IPS DF 4.7 (cell line): ENCODE data around the gene CEP170.

ENCODE experiments used
- DNase-seq: peaks from one replicate; pipeline ENCODE4 v3.0.0-alpha.2; 2013; ENCODE audit warnings: low spot score; ENCODE audit errors: extremely low read depth

The CEP170 gene

DNA sequence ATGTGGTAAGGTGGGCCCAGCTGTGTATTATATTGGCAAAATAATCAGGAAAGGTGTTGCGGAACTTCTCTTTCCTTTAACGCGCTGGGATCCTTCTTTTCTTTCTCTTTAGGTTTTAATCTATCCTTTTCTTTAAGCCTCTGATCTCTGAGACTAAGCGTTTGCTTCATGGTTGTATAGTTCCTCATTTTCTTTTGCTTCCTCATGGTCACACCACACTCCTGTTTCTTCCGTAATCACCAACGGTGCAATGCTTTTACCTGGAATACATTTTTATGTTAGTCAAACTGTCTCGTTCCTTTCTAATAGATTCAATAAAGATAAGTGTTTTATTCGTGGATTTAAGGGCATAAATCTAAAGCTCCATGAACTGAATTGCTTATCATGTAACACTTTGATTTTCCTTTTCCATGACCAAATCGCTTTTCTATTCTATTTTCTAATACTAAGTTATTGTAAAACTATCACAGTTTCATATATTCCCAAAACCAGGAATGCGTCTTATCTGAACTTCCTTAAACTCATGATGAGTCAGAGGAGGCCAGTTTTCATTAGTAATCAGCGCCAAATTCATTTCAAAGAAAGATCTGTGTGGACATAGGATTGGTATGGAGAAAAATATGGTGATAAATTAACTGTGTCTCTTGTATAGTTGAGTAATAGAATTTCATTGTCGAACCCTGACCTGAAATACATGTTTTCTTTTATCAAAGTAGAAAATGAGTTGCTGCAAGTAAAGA is 13.0 kb upstream of the CEP170 start:
- DNase-seq: no peak

DNA sequence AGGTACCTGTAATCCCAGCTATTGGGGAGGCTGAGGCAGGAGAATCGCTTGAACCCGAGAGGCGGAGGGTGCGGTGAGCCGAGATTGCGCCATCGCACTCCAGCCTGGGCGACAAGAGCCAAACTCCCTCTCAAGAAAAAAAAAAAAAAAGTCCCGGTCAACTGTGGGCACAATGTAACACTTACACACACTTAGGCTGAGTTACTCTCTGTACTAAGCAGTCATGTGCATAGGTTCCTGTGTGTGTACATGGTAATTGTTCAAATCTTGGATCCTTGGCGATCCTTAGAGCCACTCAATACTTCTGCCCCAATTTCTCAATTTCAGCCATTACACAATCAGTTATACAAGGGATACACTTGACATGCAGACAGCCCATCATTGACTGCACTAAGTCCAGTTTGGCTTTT is 12.4 kb upstream of the CEP170 start:
- DNase-seq: no peak

DNA sequence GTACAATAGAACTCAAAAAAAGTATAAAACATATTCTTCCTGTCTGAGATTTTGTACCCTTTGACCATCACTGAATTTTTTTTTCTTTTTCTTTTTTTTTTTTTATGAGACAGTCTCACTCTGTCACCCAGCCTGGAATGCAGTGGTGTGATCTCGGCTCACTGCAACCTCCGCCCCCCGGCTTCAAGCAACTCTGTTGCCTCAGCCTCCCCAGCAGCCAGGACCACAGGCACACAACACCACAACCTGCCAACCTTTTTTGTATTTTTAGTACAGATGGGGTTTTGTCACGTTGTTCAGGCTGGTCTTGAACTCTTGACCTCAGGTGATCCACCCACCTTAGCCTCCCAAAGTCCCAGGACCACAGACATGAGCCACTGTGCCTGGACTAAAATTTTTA is 11.2 kb upstream of the CEP170 start:
- DNase-seq: no peak

DNA sequence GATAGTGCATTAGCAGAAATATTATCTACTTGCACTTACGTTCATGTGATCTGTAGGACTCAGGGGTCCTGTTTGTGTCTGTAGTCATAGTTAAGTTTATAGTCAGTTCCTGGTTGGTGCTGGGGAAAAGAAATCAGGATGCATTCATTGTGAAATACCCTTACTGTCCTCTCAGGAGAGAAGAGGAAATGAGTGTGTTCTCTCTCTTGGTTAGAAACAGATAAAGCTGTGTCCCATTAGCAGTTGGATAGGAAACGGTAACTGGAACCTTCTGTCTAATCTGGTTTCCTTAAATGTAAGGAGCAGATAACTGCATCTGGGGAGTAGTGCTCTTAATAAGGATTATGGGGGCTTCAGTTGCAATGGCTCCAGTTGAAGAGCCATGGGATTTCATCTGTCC is 9.6 kb upstream of the CEP170 start:
- no peak for DNase-seq

DNA sequence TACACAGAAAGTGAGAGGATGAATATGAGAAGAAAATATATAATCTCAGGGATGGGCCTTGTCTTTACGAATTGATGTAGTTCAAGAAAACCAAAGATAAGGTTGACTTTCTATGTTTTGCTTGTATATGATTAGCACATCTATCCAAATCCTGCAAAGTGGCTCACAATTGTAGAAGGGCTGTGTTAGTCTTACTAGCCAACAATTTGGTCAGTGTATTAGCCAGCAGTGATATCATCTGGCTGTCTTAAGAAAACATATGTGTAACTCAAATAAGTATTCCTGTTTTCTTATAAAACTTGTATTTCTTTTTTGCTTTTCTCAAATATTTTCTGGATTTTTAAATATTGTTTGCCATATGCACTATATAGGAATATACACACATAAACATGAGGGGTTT is 6.3 kb upstream of the CEP170 start:
- no peak for DNase-seq

DNA sequence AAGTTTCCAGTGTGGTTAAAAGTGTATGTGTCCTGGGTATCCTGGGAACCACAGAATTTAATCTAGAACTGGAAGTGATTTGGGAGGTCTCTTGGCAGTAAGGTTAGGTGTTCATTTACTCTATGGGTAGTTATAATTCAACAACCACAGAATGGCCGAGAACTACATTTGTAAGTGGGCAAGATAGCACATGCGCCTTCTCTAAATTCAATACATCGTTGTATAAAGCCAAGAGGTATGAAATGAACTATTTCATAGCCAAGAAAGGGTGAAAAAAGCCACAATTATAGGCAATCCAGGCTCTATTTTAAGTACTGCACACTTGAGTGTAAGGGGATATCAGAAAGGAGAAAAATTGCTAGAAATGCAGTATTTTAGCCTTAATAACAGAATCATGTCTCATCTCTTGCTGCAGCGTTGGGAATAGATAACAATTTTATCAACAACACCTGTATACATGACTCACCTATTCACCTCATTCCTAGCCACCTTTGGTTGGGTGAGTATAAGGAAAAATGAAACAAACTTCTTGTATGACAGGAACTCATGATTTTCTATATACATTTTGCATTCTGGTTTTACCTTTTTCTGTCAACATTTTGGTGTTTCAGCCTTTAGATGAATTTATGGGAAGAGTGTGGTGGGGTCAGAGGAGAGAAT is 5.3 kb upstream of the CEP170 start:
- no peak for DNase-seq

DNA sequence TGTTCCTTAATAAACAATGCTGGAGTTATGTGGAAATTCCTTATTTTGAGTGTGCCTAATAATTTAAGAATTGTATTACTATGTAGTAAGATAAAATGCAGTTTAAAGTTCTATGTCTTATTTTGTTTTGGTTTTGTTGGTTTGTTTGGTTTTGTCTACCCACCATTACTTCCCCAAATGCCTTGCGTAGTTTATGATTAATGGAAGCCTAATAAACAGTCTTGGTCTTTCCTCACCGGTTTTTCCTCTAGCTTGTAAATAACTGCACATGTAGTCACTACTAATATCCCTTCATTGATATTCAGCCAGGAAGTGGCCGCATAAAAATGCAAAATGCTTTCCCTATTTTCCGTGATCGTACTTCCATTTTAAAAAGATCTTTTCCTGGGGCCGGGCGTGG is 3.6 kb upstream of the CEP170 start:
- DNase-seq: no peak

DNA sequence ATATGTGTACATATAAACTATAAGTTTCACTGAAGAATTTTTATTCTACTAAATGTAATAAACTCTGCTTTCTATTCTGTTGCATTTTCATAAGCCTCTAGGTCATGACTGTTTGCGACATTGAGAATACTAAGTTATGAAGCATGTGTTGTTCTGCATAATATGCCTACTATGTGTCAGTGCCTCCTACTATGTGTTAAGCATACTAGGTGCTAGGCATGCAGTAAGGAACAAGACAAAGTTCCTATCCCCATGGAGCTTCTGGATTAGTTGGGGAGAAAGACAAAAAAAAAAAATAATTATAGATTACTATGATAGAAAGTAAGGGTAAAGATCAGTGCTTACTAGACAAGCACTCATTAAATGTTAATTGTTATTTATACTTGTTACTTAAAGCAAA is 2.1 kb upstream of the CEP170 start:
- DNase-seq: no peak

DNA sequence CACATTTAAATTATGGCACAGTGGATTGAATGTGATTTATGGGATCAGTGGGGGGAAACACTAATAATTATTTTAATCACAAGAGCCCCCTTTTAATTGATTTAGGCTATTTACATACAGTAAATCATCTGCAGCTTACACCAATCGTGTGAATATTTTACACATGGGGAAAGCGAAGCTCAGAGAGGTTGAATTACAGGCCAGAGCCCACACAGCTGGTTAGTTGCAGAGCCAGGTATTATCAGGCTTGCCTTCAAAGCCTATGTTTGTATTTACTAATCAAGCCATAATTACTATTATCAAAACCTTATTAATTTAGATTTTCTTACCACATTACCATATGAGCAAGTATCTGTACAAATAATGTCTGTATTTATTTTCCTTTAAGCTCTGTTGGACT is 1.5 kb upstream of the CEP170 start:
- DNase-seq: no peak

DNA sequence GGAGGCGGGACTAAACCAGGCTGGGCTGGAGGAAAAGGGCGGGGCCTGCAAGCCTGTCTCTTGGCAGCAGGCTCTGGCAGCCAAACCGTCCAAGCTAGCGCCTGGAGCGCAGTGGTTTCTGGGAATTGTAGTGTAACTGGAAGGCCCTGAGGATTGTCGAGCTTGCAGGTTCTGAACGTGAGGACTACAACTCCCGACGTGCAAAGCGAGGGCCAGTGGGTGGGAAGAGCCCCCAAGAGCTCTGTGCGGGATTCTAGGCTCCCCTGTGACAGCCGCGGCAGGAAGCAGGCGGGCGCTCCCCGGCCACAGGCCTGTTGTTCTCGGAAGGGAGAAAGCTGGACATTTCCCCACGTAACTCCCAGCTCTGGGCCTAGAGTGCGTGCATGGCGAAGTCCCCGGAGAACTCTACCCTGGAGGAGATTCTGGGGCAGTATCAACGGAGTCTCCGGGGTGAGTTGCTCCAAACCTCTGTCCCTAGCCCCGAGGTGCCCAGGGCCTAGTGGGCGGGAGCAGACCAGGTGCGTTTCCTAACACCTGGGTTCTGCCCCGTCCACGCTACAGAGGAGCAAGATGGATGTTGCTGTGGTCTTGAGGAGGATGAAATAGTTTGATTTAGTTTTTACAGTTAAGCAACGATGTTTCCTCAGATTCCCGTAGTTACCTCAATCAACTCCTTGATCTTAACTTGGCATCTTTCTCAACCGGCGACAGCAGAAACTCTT is 871 bp upstream of the CEP170 start, which contains the start of gene SDCCAG8:
TSS of gene SDCCAG8 (plus strand) at position 251 of the 722 bp plus-strand sequence. CDS start at position 384, 133 bp downstream.
- DNase-seq: peak; percentile 99

DNA sequence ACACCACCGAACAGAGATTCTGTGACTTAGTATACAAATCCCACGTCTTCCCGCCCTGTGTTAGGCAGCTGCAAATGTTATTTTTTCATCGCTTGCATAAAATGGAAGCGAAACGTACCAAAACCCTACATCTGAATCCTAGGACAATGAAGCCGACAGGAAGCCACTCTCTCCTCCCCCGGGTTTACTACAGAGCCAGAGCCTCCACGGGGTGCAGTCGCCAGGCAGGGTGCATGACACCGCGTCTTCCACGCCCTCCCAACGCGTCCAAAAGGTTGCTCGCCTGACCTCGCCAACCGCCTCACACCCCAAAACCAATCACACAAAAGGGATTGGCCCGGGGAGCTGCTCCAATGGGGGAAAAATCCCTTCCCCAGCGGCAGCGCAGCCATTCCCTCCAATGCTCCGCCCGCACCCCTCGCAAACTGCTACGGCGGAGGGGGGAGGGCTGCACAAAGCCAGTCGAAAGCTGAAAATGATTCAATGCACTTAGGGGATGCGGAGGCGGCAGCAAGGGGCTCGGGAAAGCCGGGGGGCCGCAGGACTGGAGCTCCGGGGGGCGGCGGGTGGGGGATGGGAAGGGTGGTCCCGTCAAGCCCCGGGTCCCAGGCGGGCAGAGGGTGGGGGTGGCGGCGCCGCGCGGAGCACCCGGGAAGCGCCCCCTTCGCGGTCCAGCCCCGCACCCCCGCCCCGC is 701 bp downstream of the CEP170 start:
- DNase-seq: no peak

DNA sequence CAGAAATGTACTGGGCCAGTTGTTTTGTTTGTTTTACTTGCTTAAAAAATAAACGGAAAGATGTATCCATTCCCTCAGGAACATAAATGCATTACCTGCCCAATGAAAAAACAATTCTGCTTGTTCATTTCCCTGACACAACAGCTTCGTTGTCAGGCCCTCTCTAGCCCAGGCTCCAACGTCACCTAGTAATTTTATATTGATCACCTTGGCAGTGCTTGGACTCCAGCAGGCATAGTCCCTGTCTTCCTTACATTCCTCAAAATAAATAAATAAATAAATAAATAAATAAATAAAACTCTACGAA is 1.2 kb downstream of the CEP170 start:
- DNase-seq: no peak

DNA sequence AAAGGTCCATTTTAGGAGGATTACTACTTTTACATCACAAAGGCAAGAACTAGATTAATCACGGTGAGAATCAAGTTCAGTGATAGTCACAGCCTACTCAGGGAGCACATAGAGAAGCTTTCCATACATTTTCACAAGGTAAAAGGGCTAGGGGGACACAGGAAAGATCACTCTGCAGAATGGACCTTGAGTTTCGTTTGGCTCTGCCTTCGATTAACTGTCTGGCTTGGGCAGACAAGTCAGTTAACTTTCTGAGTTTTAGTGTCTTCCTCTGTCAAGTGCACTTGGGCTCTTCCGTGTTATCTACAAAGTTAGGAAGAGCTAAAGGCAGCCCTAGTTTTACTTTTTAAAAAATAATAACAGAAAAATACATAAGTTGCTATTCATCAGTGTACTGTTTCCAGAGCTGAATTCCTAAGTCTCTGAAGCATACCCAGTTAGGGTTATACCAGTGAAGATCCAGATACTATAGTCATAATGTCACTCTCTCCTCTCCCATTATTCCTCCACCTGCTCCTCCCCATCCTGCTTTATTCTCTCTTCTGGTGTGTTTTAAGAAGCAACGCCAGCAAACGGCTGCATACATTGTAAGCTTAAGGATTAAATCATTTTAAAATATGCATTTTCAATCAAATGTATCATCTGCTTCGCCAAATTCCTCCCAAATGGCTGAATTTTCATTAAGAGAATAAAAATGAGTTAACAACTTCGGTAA is 1.7 kb downstream of the CEP170 start:
- DNase-seq: no peak

DNA sequence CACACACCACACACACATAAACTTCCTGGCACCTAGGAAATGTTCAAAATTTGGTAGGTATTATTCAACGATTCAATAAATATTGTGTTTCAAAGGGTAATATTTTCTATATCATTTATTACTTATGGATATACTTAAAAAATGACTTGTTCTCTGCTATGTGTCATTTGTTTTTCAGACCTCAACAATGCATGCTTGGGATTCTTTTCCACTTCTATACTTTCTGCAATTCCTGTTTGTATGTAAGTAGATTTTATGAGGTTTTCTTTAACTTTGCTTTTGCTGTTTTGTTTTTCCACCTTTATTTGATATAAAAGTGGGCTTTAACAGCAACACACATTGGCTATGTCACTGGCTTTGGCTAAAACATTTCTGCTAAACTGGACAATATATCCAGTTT is 3.5 kb downstream of the CEP170 start:
- DNase-seq: no peak

DNA sequence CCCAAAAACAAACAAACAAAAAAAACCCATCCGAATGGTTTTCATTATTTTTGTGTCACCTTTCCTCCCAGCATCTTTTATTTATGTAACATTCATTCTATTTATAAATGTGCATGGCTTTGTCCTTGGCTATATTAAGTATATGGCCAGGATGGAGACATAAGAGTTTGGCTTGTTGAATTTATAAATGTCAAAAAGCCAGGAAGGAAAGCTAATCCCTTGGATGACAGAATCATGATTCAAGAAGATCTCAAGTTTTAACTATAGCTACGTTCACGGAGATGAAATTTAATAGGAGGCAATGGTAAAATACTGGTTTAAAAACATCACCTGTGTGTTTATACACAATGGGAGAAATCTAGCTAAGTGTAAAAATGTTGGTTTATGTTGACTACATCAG is 5.0 kb downstream of the CEP170 start:
- no peak for DNase-seq

DNA sequence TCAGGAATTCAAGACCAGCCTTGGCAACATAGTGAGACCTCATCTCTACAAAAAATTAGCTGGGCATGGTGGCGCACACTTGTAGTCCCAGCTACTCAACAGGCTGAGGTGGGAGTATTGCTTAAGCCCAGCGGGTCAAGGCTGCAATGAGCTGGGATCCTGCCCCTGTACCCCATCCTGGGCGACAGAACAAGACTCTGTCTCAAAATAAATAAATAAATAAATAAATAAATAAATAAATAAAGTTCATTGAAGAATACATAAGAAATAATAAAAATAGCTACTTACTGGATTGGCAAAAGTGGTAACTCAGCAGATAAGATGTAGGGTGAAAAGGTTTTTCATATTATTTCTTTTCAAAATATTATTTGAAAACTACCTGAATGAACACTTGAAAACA is 5.9 kb downstream of the CEP170 start:
- no peak for DNase-seq

DNA sequence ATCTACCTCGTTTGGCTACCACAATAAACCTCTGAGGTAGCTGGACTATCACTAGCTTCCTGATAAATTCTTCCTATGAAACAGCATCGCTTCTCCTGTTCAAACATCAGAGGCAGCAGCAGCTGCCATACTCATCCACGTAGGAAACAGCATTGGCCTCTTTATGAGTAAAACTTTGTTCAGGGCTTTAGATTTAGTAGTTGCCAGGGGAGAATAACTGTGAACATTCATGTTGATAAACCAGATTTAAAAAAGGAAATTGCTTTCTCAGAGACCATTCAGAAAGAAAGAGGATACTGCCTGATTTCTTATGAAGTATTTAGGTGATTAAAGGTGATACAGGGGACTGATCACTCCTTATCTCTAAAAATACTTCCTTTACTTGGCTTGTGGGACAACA is 7.2 kb downstream of the CEP170 start:
- no peak for DNase-seq

DNA sequence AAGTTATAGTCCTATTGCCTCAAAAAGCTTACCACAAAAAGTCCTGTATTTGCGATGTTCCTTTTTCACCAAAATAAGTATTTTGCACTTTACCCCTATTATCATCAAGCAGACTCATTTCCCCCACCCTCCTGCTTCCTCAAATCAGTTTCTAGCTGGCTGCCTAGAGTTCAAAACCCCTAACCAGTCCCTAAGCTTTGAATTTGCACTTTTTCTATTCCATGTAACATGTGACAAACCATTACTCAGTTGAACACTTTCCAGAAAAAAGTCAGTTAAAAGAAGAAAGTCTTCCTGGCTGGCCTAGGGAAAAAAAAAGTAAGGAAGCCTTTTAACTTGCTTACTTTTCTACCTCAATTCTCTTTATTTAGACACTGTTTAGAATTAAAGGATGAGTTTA is 8.2 kb downstream of the CEP170 start:
- no peak for DNase-seq

DNA sequence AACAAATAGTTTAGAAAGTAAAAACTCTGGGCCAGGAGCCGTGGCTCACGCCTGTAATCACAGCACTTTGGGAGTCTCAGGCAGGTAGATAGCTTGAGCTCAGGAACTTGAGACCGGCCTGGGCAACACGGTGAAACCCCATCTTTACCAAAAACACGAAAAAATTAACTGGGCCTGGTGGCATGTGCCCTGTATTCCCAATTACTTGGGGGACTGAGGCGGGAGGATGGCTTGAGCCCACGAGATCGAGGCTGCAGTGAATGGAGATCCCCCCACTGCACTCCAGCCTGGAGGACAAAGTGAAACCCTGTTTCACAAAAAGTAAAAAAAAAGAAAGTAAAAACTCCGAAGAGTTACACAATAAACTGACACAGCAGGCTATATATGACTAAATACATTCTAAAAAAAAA is 10.6 kb downstream of the CEP170 start:
- DNase-seq: no peak

DNA sequence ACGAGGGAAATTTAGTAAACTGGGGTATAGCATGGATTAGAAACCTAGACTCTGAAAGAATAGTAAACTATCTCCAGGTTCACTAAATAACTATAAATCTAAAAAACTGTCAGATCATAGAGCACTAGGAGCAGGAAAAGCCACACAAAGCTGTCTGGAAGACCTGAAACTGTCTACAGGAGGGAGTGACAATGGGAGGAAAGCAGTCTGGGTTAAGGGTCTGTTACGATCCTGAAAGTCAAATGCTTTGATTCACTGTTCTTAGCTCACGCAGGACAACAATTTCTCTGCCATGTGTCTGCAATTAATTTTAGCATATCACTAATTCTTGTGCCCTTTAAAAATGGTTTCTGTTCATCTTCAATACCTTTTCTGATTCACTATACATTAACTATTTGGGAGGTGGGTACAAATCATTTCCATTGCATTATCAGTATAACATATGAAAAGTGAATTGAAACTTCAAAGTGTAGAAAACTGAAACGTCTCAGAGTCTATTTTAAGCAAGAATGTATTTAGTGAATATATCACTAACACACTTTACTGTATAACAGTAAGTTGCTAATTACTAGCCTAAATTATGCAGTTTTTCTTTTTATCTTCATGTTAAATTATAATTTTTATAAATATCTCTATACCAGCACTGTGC is 18.4 kb downstream of the CEP170 start:
- DNase-seq: no peak
